RCC 7860 (cell line): ENCODE measurements around the gene SLC35E3.

Source experiments
- DNase-seq: peaks from one replicate; pipeline ENCODE4 v3.0.0-alpha.2; 2015; ENCODE audit warnings: low spot score
- FAIRE-seq: peaks from 2 replicates; lab custom pipeline; 2012; peaks lifted over from hg19 to GRCh38; lab: Jason Lieb, UNC

SLC35E3 gene

GRCh38 chr12:68769941-68770340 is 24.0 kb downstream of the SLC35E3 start:
- FAIRE-seq, result no peak
- DNase-seq, result no peak

DNA sequence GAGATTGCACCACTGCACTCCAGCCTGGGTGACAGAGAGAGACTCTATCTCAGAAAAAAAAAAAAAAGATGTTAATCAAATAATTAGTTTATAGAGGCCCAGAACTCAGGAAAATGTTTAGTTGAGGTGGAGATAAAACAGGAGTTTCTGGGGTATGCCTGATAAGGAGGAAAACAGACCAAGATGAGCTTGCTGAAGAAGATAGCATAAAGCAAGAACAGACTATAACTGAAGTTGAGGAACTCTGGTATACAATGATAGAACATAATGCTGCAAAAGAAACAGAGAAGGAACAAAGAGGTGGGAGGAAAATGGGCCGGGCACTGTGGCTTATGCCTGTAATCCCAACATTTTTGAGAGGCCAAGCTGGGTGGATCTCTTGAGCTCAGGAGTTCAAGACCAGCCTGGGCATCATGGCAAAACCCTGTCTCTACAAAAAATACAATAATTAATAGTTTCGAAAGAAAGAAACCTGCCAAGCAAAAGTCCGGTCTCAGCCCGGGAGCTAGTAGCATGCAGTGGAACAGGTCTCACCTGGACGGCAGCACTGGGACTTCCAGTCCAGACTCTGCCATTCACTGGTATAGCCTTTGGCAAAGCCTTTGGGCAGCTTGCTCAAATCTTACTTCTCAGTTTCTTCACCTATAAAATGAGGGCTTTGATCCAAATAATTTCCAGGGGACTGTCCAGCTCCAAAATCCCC is 25.4 kb downstream of the SLC35E3 start:
- no peak for DNase-seq
- no peak for FAIRE-seq

GRCh38 chr12:68772714-68773113 is 26.7 kb downstream of the SLC35E3 start:
- no peak for FAIRE-seq
- DNase-seq, result no peak

DNA sequence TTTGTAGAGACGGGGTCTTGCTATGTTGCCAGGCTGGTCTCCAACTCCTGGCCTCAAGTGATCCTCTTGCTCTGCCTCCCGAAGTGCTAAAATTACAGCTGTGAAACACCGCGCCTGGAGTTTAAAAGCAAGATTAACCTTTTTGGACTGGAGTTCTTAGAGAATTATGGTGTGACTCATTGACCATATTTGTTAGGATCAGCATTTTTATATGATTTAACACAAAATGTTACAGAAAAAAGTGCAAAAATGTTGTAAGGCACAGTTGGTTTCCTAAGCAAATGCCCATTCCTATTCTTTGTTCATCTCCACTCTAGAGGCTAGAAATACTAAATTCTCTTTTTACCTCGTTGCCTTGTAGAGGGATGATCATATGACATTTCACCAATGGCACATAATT is 27.6 kb downstream of the SLC35E3 start:
- FAIRE-seq (no peak), DNase-seq (no peak)

GRCh38 chr12:68775121-68775630 is 29.2 kb downstream of the SLC35E3 start:
- DNase-seq, result no peak
- FAIRE-seq, result no peak

GRCh38 chr12:68776976-68777610 is 31.1 kb downstream of the SLC35E3 start:
- FAIRE-seq, result no peak

DNA sequence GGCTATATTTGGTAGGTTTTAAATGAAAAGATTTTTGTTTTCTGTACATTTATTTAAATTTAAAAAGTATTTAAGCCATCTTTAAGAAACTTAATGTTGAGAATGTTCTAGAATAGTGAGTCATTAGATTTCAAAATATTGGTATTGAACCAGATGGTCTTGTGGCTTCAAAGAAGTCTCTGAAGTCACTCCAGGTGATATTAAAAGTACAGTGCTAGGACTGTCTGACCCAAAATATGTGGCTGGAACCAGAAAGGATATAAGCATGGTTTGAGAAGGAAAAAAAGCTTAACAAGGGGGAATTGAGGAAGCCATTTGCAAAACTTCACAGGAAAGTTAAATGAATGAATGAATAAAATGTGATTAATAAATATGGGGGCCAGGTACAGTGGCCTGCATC is 33.3 kb downstream of the SLC35E3 start:
- FAIRE-seq, result no peak
- no peak for DNase-seq

More at GRCh38 chr12:68776976-68777610, 31.1 kb downstream of the SLC35E3 start:
- no peak for DNase-seq

- FAIRE-seq, result no peak
- DNase-seq, result no peak
Observed at GRCh38 chr12:68780731-68781130, 34.8 kb downstream of the SLC35E3 start.

GRCh38 chr12:68781728-68782127 is 35.8 kb downstream of the SLC35E3 start:
- FAIRE-seq (no peak), DNase-seq (no peak)

- FAIRE-seq (no peak), DNase-seq (no peak)
Observed at GRCh38 chr12:68784015-68784414, 38.0 kb downstream of the SLC35E3 start.

GRCh38 chr12:68785358-68785757 is 39.4 kb downstream of the SLC35E3 start:
- no peak for FAIRE-seq
- no peak for DNase-seq

- no peak for FAIRE-seq
- no peak for DNase-seq
Observed at GRCh38 chr12:68785823-68786222, 39.8 kb downstream of the SLC35E3 start.

- no peak for FAIRE-seq
- DNase-seq, result no peak
Observed at GRCh38 chr12:68786929-68787328, 41.0 kb downstream of the SLC35E3 start.

DNA sequence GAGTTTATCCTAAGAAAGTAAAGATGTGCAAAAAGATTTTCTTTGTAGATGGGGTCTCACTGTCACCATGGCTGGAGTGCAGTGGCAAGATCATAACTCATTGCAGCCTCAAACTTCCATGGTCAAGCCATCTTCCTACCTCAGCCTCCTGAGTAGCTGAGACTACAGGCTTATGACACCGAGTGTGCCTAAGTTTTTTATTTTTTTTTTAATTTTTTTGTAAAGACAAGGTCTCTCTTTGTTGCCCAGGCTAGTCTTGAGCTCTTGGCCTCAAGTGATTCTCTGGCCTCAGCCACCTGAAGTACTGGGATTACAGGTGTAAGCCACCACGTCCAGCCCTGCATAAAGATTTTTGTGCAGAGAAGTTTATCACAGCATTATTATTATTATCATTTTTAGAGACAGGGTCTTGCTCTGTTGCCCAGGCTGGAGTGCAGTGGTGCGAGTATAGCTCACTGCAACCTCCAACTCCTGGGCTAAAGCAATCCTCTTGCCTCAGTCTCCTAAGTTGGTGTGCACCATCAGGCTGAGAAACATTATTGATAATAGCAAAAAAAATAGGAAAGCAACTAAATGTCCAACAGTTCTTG is 42.7 kb downstream of the SLC35E3 start:
- no peak for DNase-seq
- no peak for FAIRE-seq

GRCh38 chr12:68789144-68789878 is 43.3 kb downstream of the SLC35E3 start:
- FAIRE-seq, result no peak
- no peak for DNase-seq

DNA sequence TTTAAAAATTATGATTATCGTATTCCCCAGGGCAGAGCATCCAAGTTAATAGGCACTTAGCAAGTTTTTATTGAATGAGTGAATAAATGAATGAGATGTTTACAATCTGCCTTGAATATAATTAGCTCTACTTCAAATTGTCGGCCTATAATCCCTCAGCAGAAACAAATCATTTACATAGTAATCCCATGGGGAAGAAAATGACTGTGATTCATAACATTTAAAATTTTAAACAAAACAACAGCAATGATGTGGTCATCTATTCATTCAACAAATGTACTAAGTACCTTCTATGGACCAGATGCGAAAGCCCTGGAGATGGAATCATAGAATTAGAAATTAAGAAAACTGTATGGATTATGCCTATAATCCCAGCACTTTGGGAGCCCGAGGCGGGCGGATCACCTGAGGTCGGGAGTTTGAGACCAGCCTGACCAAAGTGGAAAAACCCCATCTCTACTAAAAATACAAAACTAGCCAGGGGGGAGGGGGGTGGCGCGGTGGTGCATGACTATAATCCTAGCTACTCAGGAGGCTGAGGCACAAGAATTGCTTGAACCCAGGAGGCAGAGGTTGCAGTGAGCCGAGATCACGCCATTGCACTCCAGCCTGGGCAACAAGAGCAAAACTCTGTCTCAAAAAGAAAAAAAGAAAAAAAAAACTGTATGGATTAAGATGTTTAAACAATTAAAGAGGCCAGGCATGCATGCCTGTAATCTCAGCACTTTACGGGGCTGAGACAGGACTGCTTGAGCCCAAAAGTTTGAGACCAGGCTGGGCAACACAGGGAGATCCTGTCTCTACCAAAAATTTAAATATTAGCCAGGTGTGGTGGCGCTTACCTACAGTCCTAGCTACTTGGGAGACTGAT is 44.3 kb downstream of the SLC35E3 start:
- DNase-seq (no peak), FAIRE-seq (no peak)

GRCh38 chr12:68790952-68791234 is 44.9 kb downstream of the SLC35E3 start:
- DNase-seq (no peak), FAIRE-seq (no peak)

- no peak for FAIRE-seq
- DNase-seq, result no peak
Observed at GRCh38 chr12:68791897-68792481, 46.0 kb downstream of the SLC35E3 start.

GRCh38 chr12:68792952-68793351 is 47.0 kb downstream of the SLC35E3 start:
- FAIRE-seq (no peak), DNase-seq (peak; percentile 31)

GRCh38 chr12:68793436-68793835 is 47.5 kb downstream of the SLC35E3 start:
- DNase-seq (no peak), FAIRE-seq (no peak)
